D721Med (cell line): ENCODE data around the gene MARCHF3.
"Not testable (repeated sequence)": the region's sequence is repeated elsewhere in the genome, so short reads cannot be mapped to it uniquely, and the experiment has no call there.

Source experiments
- DNase-seq: peaks from one replicate; pipeline ENCODE4 v3.0.0; 2011; ENCODE audit warnings: low spot score; ENCODE audit not compliant: insufficient read length
- FAIRE-seq: peaks from 2 replicates; lab custom pipeline; 2011; peaks lifted over from hg19 to GRCh38; lab: Jason Lieb, UNC
- CTCF ChIP-seq: IDR thresholded peaks from 2 replicates; pipeline ENCODE4 v1.5.1; 2012; ENCODE audit warnings: mild to moderate bottlenecking, control low read depth; ENCODE audit not compliant: insufficient read depth; ENCODE audit errors: missing control alignments

Gene MARCHF3

GRCh38 chr5:126918615-126918957 lies 111.8 kb downstream of the MARCHF3 start:
- TF ChIP-seq CTCF = no peak
- no peak for FAIRE-seq
- DNase-seq = no peak

GRCh38 chr5:126917918-126918614 lies 112.3 kb downstream of the MARCHF3 start:
- no peak for TF ChIP-seq CTCF
- DNase-seq (no peak), FAIRE-seq (no peak)

GRCh38 chr5:126915496-126915895 lies 114.9 kb downstream of the MARCHF3 start:
- no peak for FAIRE-seq
- no peak for TF ChIP-seq CTCF

GRCh38 chr5:126914801-126915436 lies 115.4 kb downstream of the MARCHF3 start:
- FAIRE-seq (no peak), DNase-seq (no peak)
- TF ChIP-seq CTCF = no peak

More at GRCh38 chr5:126915496-126915895, 114.9 kb downstream of the MARCHF3 start:
- no peak for DNase-seq

- DNase-seq (no peak), FAIRE-seq (no peak)
- TF ChIP-seq CTCF = no peak
These were observed 117.7 kb downstream of the MARCHF3 start for GRCh38 chr5:126912616-126913200.

- DNase-seq (no peak), FAIRE-seq (no peak)
- no peak for TF ChIP-seq CTCF
These were observed 118.4 kb downstream of the MARCHF3 start for GRCh38 chr5:126911986-126912385.

- TF ChIP-seq CTCF = no peak
- DNase-seq = no peak
- FAIRE-seq = no peak
These were observed 120.5 kb downstream of the MARCHF3 start for GRCh38 chr5:126909856-126910255.

- FAIRE-seq, DNase-seq: not testable (repeated sequence)
These were observed 126.0 kb downstream of the MARCHF3 start for GRCh38 chr5:126904407-126904806.
